GM19043 (cell line): ENCODE results near the gene TBC1D1.
"Not testable (repeated sequence)": the region's sequence is repeated elsewhere in the genome, so short reads cannot be mapped to it uniquely, and the experiment has no call there.

Experiments used
- ATAC-seq: cut with Tn5 transposase; IDR thresholded peaks from one replicate; pipeline ENCODE4 v1.9.1; 2021; ENCODE audit warnings: low read depth; ENCODE audit not compliant: unreplicated experiment

TBC1D1 gene

DNA sequence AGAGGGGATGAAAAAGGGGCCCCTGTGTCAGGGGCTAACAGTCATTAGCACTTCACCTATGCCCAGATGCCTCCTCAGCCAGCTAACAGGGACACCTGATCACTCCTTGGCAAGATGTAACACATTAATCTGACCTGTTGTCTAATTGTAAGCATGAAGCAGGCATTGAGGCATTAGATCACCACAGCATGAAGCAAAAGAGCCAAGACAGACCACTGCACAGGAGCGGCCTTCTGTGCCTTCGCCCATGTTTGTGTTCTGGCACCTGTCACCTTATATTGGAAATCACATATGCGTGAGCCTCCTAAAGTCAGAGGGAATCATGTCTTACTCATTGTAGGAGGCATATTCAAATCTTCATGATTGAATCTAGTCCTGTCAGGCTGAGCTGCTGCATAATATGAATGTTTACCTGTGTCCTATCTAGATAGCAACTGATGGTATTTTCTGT is 117.7 kb downstream of the TBC1D1 start:
- no peak for ATAC-seq

DNA sequence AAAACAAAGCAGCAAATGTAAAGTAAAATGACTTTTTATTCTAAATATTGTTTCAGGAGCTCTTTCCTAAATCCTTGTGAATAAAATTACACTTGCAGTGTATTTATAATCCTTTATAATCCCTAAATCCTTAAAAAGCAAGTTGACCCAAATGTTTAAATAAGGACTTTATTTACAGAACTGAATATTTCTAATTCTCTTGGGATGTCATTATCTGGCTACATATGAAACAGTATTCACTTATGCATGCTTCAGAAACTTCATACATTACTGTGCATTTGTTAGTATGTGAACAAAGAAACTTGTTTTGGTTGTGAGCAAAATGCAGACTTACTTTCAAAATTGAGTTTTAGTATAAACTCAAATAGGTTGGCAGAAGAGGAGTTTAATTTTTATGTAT is 118.5 kb downstream of the TBC1D1 start:
- no peak for ATAC-seq

DNA sequence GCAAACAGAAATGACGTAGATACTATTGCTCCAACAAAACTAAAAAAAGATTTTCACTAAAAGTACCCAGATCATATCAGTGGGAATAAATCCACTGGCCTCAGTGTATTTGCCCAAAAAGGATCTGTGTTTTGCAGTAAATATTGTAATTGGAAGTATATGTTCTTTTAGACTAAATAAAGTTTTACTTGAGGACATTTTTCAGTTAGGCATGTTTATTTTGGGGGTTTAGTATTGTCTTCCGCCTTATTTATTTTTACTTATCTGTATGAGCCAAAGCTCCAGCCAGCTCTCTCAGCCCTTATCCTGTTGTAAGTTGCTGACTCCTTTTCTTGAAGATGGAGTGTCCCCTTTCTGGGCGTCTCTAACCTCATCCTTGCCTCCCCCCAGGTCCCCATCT is 119.1 kb downstream of the TBC1D1 start:
- ATAC-seq = no peak

DNA sequence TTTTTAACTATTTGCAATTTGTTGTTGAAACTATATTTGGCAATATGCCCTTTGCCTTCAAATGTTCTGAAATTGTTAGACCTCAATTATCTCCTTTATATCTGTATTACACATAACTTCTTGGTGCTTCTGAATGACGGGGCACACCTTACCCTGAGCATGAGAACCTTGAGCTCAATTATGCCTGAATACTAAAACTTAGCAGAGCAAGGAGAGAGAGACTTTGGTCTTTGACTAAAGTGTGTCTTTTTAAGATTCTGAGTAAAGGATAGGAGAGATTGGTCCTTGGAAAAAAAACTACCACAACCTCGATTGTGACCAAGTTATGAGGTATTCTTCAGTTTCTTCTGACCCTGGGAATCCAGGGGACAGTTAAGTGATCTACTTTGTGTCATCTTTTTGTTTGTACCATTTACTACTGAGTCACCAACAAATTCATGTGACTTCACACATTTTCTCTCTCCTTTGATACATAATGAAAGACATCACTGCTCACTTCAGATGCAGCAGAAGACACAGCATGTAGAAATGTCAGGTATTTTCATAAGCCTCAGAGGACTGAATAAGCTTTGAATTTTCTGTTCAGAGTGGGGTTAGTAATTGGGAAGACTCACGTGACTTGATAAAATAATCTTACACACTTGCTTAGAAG is 120.8 kb downstream of the TBC1D1 start:
- no peak for ATAC-seq

DNA sequence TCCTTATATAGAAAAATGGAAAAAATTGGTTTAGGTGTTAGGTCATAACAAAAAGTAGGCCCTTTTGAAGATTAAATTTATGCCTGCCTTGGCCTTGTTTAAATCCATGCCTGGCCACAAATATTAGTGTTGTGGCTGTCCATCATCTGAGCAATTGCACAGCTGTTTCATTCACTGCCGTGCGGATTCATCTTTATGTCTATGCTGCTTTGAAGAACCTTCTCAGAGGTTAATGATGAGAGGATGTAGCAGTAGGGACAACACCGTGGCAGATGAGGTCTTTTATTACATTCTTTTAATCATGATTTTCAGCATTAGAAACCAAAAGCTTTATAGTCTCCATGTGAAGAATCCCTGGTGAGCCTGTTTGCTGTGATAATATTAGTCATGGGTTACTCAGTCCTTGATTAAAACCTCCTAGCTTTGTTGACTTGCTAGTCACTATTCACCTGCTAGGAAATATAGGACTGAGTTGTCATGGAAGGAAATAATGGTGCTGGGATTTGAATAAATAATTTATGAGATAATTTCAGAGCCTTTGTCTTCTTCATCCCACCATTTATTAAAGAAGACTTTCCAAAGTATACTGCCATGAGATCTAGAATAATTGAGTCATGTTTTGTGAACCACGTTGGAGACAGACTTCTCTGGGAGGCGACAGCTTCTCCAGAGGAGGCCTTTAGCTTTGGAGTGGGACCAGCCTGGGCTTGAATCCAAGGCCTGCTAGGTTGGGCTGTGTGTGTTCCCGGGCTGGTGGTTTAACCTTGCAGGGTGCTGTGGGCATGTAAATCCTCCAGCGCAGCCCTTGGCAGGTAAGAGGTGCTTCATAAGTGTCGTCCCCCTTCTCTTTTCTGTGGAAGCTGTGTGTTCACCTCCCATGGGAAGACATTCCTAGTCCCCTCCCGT is 122.8 kb downstream of the TBC1D1 start:
- ATAC-seq = no peak

DNA sequence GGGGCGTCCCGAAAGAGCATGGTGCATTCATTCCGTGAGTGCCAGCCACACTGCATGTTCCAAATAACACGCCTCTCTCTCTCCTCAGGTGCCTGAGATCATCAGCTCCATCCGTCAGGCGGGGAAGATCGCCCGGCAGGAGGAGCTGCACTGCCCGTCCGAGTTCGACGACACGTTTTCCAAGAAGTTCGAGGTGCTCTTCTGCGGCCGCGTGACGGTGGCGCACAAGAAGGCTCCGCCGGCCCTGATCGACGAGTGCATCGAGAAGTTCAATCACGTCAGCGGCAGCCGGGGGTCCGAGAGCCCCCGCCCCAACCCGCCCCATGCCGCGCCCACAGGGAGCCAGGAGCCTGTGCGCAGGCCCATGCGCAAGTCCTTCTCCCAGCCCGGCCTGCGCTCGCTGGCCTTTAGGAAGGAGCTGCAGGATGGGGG is 123.6 kb downstream of the TBC1D1 start:
- no peak for ATAC-seq

DNA sequence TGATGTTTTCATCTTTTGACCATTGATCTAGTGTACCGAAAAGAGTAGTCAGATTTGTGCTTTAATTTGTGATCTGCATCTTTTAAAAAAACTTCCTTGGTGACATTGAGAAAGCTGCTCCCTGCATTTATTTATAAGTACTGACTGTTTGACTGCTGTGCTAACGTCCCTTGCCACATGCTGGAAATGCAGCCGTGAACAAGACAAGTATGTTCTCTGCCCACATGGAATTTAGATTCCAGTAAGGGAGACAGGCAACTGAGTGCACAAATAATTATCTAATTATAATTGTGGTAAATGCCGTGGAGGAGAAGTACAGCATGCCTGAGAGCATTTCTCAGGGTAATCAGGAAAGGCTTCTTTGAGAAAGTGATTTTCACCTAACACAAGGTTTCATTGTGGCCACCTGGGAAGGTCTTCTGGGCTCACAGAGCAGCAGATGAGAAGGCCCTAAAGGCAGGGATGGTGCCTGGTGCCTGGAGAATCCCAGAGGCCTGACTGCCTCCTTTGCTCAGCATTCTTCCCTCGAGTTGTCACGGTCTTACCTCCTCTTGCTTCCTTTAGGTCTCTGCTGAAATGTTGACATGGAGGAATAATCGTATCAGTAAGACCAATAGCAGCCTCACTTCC is 125.1 kb downstream of the TBC1D1 start:
- ATAC-seq = no peak

DNA sequence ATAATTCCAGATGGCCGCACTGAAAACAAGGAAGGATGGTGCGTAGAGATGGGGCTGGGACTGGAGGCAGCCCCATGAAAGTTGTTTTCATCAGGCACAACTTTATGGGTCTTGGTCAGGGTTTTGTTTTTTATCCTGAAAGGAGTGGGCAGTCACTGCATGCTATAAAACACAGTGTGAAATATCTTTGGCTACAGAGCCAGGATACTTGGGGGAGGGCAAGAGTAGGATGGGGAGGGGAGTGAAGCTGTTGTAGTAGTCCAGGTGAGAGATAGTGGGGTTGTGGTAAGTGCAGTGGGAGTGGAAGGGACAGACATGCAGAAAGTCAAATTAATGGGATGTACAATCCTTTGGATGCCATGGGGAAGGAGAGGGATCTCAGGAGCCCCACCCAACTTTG is 125.8 kb downstream of the TBC1D1 start:
- ATAC-seq = no peak

DNA sequence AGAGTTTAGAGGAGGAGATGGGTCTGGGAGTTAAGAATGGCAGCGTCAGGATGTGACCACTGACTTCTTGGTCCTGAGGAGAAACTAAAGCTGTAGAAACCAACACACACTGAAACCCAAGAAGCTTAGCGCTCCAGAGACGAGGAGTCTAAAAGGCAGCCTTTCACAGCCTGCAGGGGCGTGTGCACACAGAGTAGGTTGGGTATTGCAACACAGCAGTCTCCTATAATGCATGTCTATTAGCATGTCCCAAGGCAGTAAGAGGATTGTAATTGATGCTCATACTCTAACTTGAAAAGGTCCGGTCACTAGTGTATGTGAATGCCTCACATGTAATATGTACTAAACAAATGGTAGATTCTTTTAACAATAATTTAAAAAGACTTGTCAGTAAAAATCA is 126.7 kb downstream of the TBC1D1 start:
- no peak for ATAC-seq

DNA sequence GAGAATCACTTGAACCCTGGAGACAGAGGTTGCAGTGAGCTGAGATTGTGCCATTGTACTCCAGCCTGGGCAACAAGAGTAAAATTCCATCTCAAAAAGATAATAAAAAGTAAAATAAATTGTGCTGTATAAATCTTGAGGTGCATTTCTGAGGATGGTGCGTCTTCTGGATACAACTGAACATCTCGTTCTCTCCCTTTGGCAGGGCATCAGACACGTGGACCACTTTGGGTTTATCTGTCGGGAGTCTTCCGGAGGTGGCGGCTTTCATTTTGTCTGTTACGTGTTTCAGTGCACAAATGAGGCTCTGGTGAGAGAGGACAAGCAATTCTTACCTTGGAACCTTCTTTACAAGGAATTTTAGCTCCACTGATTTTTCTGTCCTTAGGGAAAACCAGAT is 129.5 kb downstream of the TBC1D1 start:
- ATAC-seq = no peak

DNA sequence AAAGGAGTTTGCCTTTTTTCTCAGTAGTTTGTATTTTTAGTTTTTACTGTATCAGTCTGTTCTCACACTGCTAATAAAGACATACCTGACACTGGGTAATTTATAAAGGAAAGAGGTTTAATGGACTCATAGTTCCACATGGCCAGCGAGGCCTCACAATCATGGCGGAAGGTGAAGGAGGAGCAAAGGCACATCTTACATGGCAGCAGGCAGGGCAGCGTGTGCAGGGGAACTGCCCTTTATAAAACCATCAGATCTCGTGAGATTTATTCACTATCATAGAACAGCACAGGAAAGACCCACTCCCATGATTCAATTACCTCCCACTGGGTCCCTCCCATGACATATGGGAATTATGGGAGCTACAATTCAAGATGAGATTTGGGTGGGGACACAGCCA is 130.1 kb downstream of the TBC1D1 start:
- not testable (repeated sequence) for ATAC-seq

DNA sequence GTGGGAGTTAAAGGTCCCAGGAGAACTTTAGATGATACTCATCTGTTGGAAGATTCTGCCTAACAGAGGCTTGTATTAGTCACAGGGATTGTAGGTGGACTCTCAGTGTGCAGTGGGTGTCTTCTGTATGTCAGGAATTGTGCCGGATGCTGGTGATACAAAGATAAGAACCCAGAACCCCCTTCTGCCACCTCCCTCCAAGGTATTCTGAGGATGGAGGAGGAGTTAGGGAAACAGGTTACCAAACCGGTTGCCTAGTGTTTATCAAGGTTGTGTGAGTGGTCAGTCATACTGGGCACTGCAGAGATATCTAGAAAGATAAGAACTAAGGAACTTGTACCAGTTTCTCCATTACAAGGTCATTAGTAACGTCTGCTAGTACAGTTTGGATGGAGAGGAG is 130.9 kb downstream of the TBC1D1 start:
- no peak for ATAC-seq

DNA sequence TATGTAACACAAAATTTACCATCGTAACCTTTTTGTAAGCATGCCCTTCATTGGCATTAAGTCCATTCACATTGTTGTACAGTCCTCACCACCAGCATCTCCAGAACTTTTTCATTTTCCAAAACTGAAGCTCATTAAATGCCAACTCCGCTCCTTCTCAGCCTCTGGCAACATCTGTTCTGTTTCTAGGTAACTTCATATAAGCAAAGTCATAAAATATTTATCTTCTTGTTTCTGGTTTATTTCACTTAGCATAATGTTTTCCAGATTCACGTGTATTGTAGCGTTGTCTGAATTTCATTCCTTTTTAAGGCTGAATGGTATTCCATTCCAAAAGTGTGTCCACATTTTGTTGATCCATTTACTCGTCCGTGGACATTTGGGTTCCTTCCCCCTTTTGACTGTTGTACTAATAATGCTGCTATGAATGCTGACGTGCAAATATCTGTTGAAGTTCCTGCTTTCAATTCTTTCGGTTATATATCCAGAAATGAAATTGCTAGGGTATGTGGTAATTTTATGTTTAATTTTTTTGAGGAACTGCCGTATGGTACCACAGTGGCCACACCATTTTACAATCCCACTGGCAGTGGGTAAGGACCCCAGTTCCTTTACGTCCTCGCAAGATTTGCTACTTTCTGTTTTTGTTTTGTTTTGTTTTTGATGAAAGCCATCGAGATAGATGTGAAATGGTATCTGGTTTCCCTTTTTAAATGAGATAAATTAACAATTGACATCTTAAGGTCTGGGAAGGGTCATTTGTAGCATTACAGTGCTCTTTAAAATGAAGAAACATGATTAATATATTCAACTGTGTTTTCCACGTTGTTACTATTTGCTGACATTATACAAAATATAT is 132.7 kb downstream of the TBC1D1 start:
- ATAC-seq = no peak

DNA sequence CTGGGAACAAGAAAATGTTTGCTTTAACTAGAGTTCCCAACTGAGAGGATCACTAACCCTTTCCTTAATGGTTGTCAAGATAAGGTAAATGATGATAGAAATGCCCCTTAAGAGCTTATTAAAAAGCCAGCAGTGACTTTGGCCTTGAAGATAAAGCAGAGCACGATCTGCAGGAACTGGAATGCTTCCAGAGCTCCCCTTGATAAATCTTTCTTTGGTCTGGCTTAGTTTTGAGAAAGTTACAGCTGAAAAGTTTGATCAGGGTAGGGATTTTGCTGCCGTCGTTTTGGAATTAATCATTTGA is 133.3 kb downstream of the TBC1D1 start:
- ATAC-seq = no peak

DNA sequence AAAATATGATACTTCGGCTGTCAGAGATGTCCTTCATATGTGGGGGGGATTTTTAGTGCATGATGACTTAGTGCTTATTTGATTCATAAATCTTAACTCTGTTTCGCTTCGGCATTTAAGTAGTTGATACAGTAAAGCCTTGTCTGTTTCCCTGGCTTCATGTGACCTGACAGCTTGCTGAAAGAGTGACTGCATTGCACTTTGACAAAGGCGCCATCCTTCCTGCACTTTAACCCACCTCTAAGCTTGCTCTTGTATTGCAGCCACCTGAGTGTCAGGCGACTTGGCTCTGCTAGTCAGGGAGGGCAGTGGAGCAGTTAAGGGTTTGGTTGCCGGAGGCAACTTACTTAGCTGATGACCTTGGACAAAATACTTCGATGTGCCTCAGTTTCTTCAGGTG is 134.8 kb downstream of the TBC1D1 start:
- ATAC-seq = no peak

DNA sequence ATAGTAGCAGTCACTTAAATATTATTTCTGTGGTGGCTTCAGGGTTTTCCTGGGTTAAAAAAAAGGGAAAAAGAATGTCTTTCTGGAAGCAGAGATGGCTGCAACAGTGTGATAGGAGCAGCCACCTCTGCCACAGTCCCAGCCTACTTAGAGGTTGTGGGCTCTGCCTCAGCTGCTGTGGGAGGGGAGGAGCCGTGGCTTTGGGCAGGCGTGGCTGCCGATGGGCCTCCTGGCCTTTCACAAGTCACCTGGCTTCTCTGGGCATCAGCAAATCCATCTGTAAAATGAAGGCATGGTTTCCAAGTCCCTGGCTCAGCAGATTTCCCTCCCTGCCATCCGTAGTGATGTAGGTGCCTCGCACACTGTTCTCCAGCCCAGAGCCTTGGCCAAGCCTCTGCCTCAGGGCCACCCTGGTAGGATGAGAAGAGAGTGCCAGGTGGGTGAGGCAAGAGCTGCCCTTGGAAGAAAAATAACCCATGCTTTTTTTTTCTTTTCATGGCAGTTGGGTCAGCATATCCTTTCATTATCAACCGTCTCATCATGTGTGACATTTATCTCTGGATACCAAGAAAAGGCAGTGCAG is 135.4 kb downstream of the TBC1D1 start:
- ATAC-seq = no peak

DNA sequence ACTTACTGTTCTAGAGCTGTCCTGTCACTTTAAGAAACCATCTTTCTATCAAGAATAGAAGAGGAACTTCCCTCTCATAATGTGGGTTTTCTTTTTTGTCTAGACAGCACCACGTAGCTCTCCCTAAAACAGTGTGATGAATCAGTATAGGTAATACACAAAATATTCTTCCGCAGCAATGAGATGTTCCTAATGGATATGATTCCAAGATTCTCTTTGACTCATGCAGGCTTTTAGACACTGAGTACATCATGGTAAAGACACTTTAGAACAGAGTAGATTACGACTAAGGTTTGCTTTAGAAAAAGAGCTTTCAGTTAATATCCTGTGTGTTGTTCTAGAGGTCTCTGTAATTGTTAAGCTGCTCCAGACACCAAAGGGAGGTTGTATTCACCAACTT is 139.1 kb downstream of the TBC1D1 start:
- no peak for ATAC-seq

DNA sequence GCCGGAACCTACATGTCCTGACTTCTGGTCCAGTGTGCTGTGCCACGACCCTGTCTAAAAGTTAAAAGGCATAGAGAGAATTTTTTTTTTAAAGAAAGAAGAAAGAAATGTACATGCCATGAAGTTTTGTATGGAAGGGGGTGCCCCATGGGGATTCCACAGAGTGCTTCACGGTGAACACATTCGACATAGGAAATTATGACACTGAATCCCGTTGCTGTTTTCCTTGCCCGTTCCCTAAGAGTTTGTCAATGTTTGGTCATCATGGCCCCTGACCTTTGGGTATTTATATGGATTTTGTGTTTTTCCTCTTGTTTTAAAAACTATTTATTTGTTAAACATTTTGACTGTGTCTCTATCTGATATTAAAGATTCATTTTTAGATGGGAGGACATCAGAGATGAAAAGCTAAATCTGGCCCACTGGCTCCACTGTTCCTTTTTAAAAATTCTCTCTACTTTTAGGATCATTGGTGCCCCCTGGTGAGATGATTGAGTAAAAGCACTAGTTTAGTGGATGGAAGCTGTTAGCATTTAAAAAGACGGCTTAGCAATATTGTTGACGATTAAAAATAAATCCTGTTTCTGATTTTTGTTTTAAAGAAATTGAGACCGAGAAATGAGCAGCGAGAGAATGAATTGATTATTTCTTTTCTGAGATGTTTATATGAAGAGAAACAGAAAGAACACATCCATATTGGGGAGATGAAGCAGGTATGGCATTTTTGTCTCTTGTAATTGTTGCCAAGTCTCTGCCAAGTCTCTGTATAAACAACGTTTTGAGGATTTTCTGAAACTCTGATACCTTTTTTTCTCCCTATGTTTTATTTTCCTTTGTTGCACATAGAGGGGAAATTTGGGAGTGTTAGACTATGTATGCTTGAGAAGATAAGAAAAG is 144.3 kb downstream of the TBC1D1 start:
- no peak for ATAC-seq

DNA sequence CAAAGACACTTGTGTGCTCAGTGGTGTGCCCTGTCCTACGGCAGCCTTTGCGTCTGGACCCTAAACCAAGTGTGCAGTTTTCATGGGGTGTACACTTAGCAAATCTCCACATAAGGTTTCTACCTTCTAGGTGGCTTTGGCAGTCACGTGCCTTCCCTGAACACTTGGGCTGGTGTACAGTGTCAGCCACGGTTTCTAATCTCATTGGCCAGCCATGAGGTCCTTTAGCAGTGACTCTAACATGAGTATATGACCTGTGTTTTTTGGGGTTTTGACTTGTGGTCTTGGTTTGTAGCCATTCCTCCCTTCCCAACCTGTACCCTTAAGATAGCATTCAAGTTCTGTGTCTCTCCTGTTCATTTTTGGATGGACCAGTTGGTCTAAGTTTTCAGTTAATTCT is 145.7 kb downstream of the TBC1D1 start:
- no peak for ATAC-seq
